WTC11 (cell line): ENCODE data around the gene DNAH9. TPM values are rescaled to one million over a fixed set of nuclear protein-coding genes. Genes with fewer than 3 reads are reported as not detected.

Experiments
- ATAC-seq: fragments of 200-7000 bp; cut with Tn5 transposase; 2 replicates; pipeline ENCODE4 v1.10.0; 2021; ENCODE audit warnings: mild to moderate bottlenecking, moderate library complexity
- CTCF ChIA-PET: fragments of 300-600 bp; sonication (Branson Sonifier 250); formaldehyde crosslinking; loops from one replicate; lab custom pipeline; 2021; ENCODE audit warnings: antibody characterized with exemption; lab: Charles Lee
- POLR2A ChIA-PET: fragments of 350-600 bp; sonication (Branson Sonifier 250); formaldehyde crosslinking; loops from one replicate; lab custom pipeline; 2021; ENCODE audit warnings: antibody characterized with exemption; lab: Charles Lee
- DNase-seq: peaks from one replicate; pipeline ENCODE4 v3.0.0; 2021; ENCODE audit warnings: low spot score
- H3K27ac Mint-ChIP-seq: 2 replicates; pipeline ENCODE4 v1.8.0; 2021; ENCODE audit warnings: mixed read lengths
- H3K27me3 Mint-ChIP-seq: 2 replicates; pipeline ENCODE4 v1.8.0; 2021; ENCODE audit warnings: low read depth, mild to moderate bottlenecking, moderate library complexity, mixed read lengths
- H3K36me3 Mint-ChIP-seq: 2 replicates; pipeline ENCODE4 v1.8.0; 2021; ENCODE audit warnings: mixed read lengths
- H3K4me1 Mint-ChIP-seq: 2 replicates; pipeline ENCODE4 v1.8.0; 2022; ENCODE audit warnings: mixed read lengths
- H3K4me3 Mint-ChIP-seq: 2 replicates; pipeline ENCODE4 v1.8.0; 2021; ENCODE audit warnings: mild to moderate bottlenecking, moderate library complexity, mixed read lengths
- H3K9me3 Mint-ChIP-seq: 2 replicates; pipeline ENCODE4 v1.8.0; 2021; ENCODE audit warnings: mixed read lengths
- ATF6 ChIP-seq: sonication (generic); formaldehyde crosslinking; IDR thresholded peaks from 2 replicates; pipeline ENCODE4 v1.8.1; 2023; ENCODE audit warnings: mild to moderate bottlenecking, missing genetic modification reagents
- CBFB ChIP-seq: sonication (generic); formaldehyde crosslinking; IDR thresholded peaks from 2 replicates; pipeline ENCODE4 v1.8.1; 2022; ENCODE audit warnings: mild to moderate bottlenecking, low read depth, missing genetic modification reagents
- CDX4 ChIP-seq: fragments of 250-450 bp; sonication (Bioruptor Pico); IDR thresholded peaks from 2 replicates; pipeline ENCODE4 v1.9.0; 2021; ENCODE audit warnings: moderate library complexity, mild to moderate bottlenecking, inconsistent platforms, borderline replicate concordance
- ELF4 ChIP-seq: sonication (generic); formaldehyde crosslinking; IDR thresholded peaks from 2 replicates; pipeline ENCODE4 v1.8.1; 2022; ENCODE audit warnings: low read depth, mild to moderate bottlenecking, moderate library complexity, missing genetic modification reagents
- FOXK1 ChIP-seq: sonication (generic); formaldehyde crosslinking; IDR thresholded peaks from 2 replicates; pipeline ENCODE4 v1.8.0; 2022; ENCODE audit warnings: mild to moderate bottlenecking, moderate library complexity, missing genetic modification reagents
- FOXP4 ChIP-seq: sonication (generic); formaldehyde crosslinking; IDR thresholded peaks from 2 replicates; pipeline ENCODE4 v1.8.0; 2022; ENCODE audit warnings: mild to moderate bottlenecking, missing genetic modification reagents
- IRF1 ChIP-seq: sonication (generic); formaldehyde crosslinking; IDR thresholded peaks from 2 replicates; pipeline ENCODE4 v1.8.0; 2023; ENCODE audit warnings: missing genetic modification reagents
- MYBL2 ChIP-seq: sonication (generic); formaldehyde crosslinking; IDR thresholded peaks from 2 replicates; pipeline ENCODE4 v1.8.1; 2023; ENCODE audit warnings: mild to moderate bottlenecking, moderate library complexity, missing genetic modification reagents
- NFYB ChIP-seq: sonication (generic); formaldehyde crosslinking; conservative IDR thresholded peaks from 2 replicates; pipeline ENCODE4 v1.8.0; 2022; ENCODE audit warnings: low read depth, missing genetic modification reagents
- SMAD4 ChIP-seq: sonication (generic); formaldehyde crosslinking; IDR thresholded peaks from 2 replicates; pipeline ENCODE4 v1.8.0; 2022; ENCODE audit warnings: mild to moderate bottlenecking, missing genetic modification reagents
- STAT6 ChIP-seq: sonication (generic); formaldehyde crosslinking; conservative IDR thresholded peaks from 2 replicates; pipeline ENCODE4 v1.8.1; 2023; ENCODE audit warnings: mild to moderate bottlenecking, low read depth, missing genetic modification reagents, moderate library complexity
- TEAD4 ChIP-seq: sonication (generic); formaldehyde crosslinking; IDR thresholded peaks from 2 replicates; pipeline ENCODE4 v1.8.0; 2022; ENCODE audit warnings: mild to moderate bottlenecking, missing genetic modification reagents
- ZNF671 ChIP-seq: fragments of 250-450 bp; sonication (Bioruptor Pico); IDR thresholded peaks from 2 replicates; pipeline ENCODE4 v1.8.0; 2021; ENCODE audit warnings: mild to moderate bottlenecking
- total RNA-seq: library from RNA; stranded (reverse); gene quantifications from 3 replicates; pipeline ENCODE4 v1.2.3, GENCODE V29; 2021

The DNAH9 gene
- total RNA-seq, 1 experiment from 2014 or later: 0.31 TPM

- Mint-ChIP-seq H3K36me3 (peaks cover 21% of the 10 kb centered on the region), H3K4me1 (no peaks in the 10 kb centered on the region), H3K27me3 (no peaks in the 10 kb centered on the region; the same call in 1 of the 2 replicates), H3K4me3 (no peak overlapping the region), H3K9me3 (peaks cover 49% of the 10 kb centered on the region), H3K27ac (no peak overlapping the region)
- no peak for ATAC-seq
- DNase-seq: no peak
- TF ChIP-seq CDX4 (CRISPR knock-in tag): no peak
- TF ChIP-seq ZNF671 (CRISPR knock-in tag): no peak
- no peak for TF ChIP-seq CBFB (CRISPR knock-in tag)
- no peak for TF ChIP-seq SMAD4
- TF ChIP-seq FOXP4 (CRISPR knock-in tag): no peak
- no peak for TF ChIP-seq ATF6 (CRISPR knock-in tag)
- TF ChIP-seq ELF4 (CRISPR knock-in tag): no peak
- no peak for TF ChIP-seq IRF1 (CRISPR knock-in tag)
- TF ChIP-seq STAT6: no peak
- no peak for TF ChIP-seq TEAD4 (CRISPR knock-in tag)
- no peak for TF ChIP-seq MYBL2 (CRISPR knock-in tag)
- no peak for TF ChIP-seq NFYB (CRISPR knock-in tag)
- ChIA-PET POLR2A (no interaction called here), CTCF (no interaction called here)
These were observed 52.8 kb downstream of the DNAH9 start for GRCh38 chr17:11651089-11651488.

- H3K4me1 Mint-ChIP-seq: peaks cover 34% of the 10 kb centered on the region
- H3K9me3 Mint-ChIP-seq: peaks cover 48% of the 10 kb centered on the region
- POLR2A ChIA-PET: interaction anchor here (0.7 kb wide), 1 partner anchor 76 kb away, joined by 7 read pairs; no protein-coding TSS in a partner anchor
- CTCF ChIA-PET: interaction anchor here (0.7 kb wide), 1 partner anchor 45 kb away, joined by 4 read pairs; no protein-coding TSS in a partner anchor
- H3K27ac Mint-ChIP-seq: peak overlapping the region; percentile 82; the same call in 1 of the 2 replicates
- DNase-seq (peak; percentile 16), ATAC-seq (peak; percentile 98)
- H3K36me3 Mint-ChIP-seq: peaks cover 36% of the 10 kb centered on the region
- TF ChIP-seq FOXP4 (CRISPR knock-in tag) (peak; percentile 18; the same call in 1 of the 2 replicates), FOXK1 (CRISPR knock-in tag) (no peak; the same call in 1 of the 2 replicates)
- H3K27me3 Mint-ChIP-seq: no peaks in the 10 kb centered on the region; the same call in 1 of the 2 replicates
- no peak overlapping the region for H3K4me3 Mint-ChIP-seq
These were observed 70.3 kb downstream of the DNAH9 start for GRCh38 chr17:11668618-11669017.
